ENCODE measurements around the gene ASCC1. TPM values are rescaled to one million over a fixed set of nuclear protein-coding genes. Genes with fewer than 3 reads are reported as not detected.
"Not testable (repeated sequence)": the region's sequence is repeated elsewhere in the genome, so short reads cannot be mapped to it uniquely, and the experiment has no call there.

ASCC1 gene
- polyA plus RNA-seq, 1 donor from 2014 or later: 24.8 TPM

- no peaks in the 10 kb centered on the region for H3K9me3 Mint-ChIP-seq
- H3K4me1 Mint-ChIP-seq: peaks cover 32 to 37% (median 36%) of the 10 kb centered on the region in 3 donors
- no peaks in the 10 kb centered on the region for H3K36me3 Mint-ChIP-seq
- peaks cover 2% of the 10 kb centered on the region for H3K27me3 Mint-ChIP-seq
- H3K27ac Mint-ChIP-seq: peak overlapping the region; percentile 88 to 94 (median 89)
- peak overlapping the region; percentile 79 to 96 (median 91) for H3K4me3 Mint-ChIP-seq
These were observed 2.6 kb upstream of the ASCC1 start for GRCh38 chr10:72218726-72219125.

DNA sequence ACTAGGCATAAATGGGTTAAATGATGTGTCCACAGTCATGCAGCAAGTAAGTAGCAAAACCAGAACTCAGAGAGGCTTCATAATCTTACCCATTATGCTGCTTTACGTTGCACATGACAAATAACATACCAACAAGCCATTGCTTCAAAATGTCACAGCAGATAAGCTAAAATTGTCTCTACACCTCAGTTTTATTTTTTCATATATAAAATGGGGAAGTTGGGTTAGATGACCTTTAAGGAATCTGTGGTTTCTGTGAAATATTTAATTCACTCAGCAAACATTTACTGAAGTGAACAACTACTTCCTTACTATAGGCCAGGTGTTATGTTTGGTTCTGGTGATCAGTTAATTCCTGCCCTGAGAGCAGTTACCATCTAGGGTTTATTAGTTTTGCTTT, 2.2 kb upstream of the ASCC1 start:
- Mint-ChIP-seq H3K27me3 (peaks cover 2% of the 10 kb centered on the region), H3K9me3 (no peaks in the 10 kb centered on the region), H3K36me3 (no peaks in the 10 kb centered on the region)

GRCh38 chr10:72211832-72212231, 4.2 kb downstream of the ASCC1 start:
- H3K36me3 Mint-ChIP-seq, H3K27ac Mint-ChIP-seq: not testable (repeated sequence)

More for the DNA sequence above, 2.2 kb upstream of the ASCC1 start:
- peak overlapping the region; percentile 79 to 96 (median 91) for H3K4me3 Mint-ChIP-seq
- H3K27ac Mint-ChIP-seq: peak overlapping the region; percentile 88 to 94 (median 89)
- H3K4me1 Mint-ChIP-seq: peaks cover 28 to 34% (median 32%) of the 10 kb centered on the region in 3 donors

DNA sequence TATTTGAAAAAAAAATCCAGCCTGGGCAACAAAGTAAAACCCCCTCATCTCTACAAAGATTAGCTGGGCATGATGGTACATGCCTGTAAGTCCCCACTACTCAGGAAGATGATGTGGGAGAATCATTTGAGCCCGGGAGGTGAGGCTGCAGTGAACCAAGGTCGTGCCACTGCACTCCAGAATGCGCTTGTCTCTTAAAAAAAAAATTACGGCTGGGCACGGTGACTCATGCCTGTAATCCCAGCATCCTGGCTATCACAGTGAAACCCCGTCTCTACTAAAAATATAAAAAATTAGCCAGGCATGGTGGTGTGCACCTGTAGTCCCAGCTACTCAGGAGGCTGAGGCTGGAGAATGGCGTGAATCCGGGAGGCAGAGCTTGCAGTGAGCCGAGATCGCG, 4.7 kb downstream of the ASCC1 start:
- not testable (repeated sequence) for H3K27ac Mint-ChIP-seq, H3K36me3 Mint-ChIP-seq, H3K9me3 Mint-ChIP-seq, H3K27me3 Mint-ChIP-seq, H3K4me3 Mint-ChIP-seq
- H3K4me1 Mint-ChIP-seq: peaks cover 9 to 12% (median 11%) of the 10 kb centered on the region in 3 donors

More at GRCh38 chr10:72211832-72212231, 4.2 kb downstream of the ASCC1 start:
- H3K9me3 Mint-ChIP-seq, H3K27me3 Mint-ChIP-seq, H3K4me3 Mint-ChIP-seq: not testable (repeated sequence)
- peaks cover 9 to 13% (median 13%) of the 10 kb centered on the region in 3 donors for H3K4me1 Mint-ChIP-seq

DNA sequence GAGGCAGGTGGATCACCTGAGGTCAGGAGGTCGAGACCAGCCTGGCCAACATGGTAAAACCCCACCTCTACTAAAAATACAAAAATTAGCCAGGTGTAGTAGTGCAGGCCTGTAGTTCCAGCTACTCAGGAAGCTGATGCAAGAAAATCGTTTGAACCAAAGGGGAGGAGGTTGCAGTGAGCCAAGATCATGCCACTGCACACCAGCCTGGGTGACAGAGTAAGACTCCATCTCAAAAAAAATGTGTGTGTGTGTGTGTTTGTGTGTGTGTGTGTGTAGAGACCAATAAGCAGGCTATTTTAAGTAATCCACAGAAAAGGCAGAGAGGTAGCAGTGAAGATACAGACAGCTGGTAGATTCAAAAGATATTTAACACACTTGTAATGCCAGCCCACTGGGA, 7.5 kb downstream of the ASCC1 start:
- not testable (repeated sequence) for H3K27ac Mint-ChIP-seq, H3K27me3 Mint-ChIP-seq

DNA sequence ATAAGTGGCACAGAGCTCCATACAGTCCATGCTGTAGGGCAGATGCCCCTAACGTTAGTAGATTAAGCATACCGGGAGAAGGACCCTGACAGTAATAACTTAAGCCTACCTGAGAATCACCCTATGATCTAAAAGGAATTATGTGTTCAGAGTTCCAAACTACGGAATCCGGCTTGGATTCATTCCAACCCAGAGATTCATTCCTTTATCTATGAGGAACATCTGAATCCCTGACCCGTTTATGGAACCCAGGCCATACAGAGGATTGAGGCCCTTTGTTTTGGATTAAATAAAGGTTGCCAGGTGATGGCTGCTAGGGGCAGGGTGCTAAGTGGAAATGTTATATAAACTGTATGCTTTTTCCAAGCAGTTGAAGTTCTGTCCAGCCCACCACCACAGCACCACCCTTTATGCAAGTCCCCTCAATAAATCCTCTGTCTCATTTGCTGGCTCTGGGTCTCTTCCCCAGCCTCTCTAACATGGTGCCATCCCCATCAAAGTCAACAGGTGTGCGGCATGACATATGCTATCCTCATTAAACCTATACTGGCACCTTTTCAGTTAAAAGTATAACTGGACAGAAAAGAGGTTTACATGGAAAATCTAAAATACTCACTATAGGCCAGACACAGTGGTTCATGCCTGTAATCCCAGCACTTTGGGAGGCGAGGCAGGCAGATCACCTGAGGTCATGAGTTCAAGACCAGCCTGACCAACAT, 9.4 kb downstream of the ASCC1 start:
- Mint-ChIP-seq H3K27me3 (no peaks in the 10 kb centered on the region), H3K36me3 (peaks cover 3% of the 10 kb centered on the region), H3K9me3 (no peaks in the 10 kb centered on the region), H3K4me1 (peaks cover 0 to 4% (median 2%) of the 10 kb centered on the region in 3 donors), H3K4me3 (no peak overlapping the region), H3K27ac (no peak overlapping the region)

More for the DNA sequence above, 7.5 kb downstream of the ASCC1 start:
- H3K4me3 Mint-ChIP-seq: peak overlapping the region in 1 of 4 donors; percentile 8
- not testable (repeated sequence) for H3K4me1 Mint-ChIP-seq, H3K36me3 Mint-ChIP-seq, H3K9me3 Mint-ChIP-seq

- H3K27me3 Mint-ChIP-seq: no peaks in the 10 kb centered on the region
- H3K9me3 Mint-ChIP-seq: no peaks in the 10 kb centered on the region
- no peak overlapping the region for H3K4me3 Mint-ChIP-seq
- H3K36me3 Mint-ChIP-seq: peaks cover 3% of the 10 kb centered on the region
- no peak overlapping the region for H3K27ac Mint-ChIP-seq
- H3K4me1 Mint-ChIP-seq: peaks cover 0 to 2% (median 0%) of the 10 kb centered on the region in 3 donors
These were observed 11.4 kb downstream of the ASCC1 start for GRCh38 chr10:72204724-72205123.

GRCh38 chr10:72204296-72204695, 11.8 kb downstream of the ASCC1 start:
- H3K27ac Mint-ChIP-seq: no peak overlapping the region
- no peaks in the 10 kb centered on the region for H3K27me3 Mint-ChIP-seq
- H3K4me3 Mint-ChIP-seq: no peak overlapping the region
- H3K4me1 Mint-ChIP-seq: peaks cover 0 to 2% (median 0%) of the 10 kb centered on the region in 3 donors
- no peaks in the 10 kb centered on the region for H3K9me3 Mint-ChIP-seq
- peaks cover 3% of the 10 kb centered on the region for H3K36me3 Mint-ChIP-seq

- peaks cover 0 to 2% (median 0%) of the 10 kb centered on the region in 3 donors for H3K4me1 Mint-ChIP-seq
- H3K9me3 Mint-ChIP-seq: no peaks in the 10 kb centered on the region
- no peak overlapping the region for H3K4me3 Mint-ChIP-seq
- no peaks in the 10 kb centered on the region for H3K27me3 Mint-ChIP-seq
- peaks cover 3% of the 10 kb centered on the region for H3K36me3 Mint-ChIP-seq
- no peak overlapping the region for H3K27ac Mint-ChIP-seq
These were observed 14.8 kb downstream of the ASCC1 start for GRCh38 chr10:72201293-72201692.

DNA sequence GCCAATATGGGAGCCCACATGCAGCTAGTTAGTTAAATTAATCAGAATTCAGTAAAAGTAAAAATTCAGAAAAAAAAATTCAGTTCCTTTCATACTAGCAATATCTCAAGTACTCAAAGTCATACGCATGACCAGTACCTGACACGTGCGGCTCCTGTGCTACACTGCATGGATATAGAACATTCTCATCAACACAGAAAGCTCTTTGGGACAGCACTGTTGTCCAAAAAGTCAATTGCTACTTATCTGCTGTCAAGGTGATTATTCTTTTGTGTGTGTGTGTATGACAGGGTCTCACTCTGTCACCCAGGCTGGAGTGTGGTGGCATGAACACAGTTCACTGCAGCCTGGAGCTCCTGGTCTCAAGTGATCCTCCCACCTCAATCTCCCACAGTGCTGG, 15.2 kb downstream of the ASCC1 start:
- Mint-ChIP-seq H3K27ac (no peak overlapping the region), H3K4me3 (no peak overlapping the region), H3K36me3 (peaks cover 3% of the 10 kb centered on the region), H3K4me1 (peaks cover 0 to 2% (median 0%) of the 10 kb centered on the region in 3 donors), H3K9me3 (no peaks in the 10 kb centered on the region), H3K27me3 (no peaks in the 10 kb centered on the region)

DNA sequence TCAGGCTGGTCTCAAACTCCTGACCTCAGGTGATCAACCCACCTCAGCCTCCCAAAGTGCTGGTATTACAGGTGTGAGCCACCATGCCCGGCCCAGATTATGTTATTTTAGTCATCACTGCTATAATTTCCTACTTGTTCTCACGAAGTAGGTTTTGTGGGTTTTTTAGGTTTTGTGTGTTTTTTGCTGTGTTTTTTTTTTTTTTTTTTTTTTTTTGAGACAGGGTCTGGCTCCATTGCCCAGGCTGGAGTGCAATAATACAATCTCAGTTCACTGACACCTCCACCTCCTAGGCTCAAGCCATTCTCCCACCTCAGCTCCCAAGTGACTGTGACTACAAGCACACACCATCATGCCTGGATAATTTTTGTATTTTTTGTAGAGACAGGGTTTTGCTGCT, 21.1 kb downstream of the ASCC1 start:
- peaks cover 3% of the 10 kb centered on the region for H3K36me3 Mint-ChIP-seq
- peaks cover 0 to 1% (median 0%) of the 10 kb centered on the region in 3 donors for H3K4me1 Mint-ChIP-seq
- no peak overlapping the region for H3K4me3 Mint-ChIP-seq
- H3K27ac Mint-ChIP-seq: no peak overlapping the region
- H3K27me3 Mint-ChIP-seq: no peaks in the 10 kb centered on the region
- no peaks in the 10 kb centered on the region for H3K9me3 Mint-ChIP-seq

- peaks cover 10% of the 10 kb centered on the region for H3K36me3 Mint-ChIP-seq
- H3K27ac Mint-ChIP-seq: no peak overlapping the region
- no peaks in the 10 kb centered on the region for H3K27me3 Mint-ChIP-seq
- peaks cover 0 to 13% (median 4%) of the 10 kb centered on the region in 3 donors for H3K4me1 Mint-ChIP-seq
- H3K9me3 Mint-ChIP-seq: peaks cover 0 to 6% (median 0%) of the 10 kb centered on the region in 3 donors
- H3K4me3 Mint-ChIP-seq: no peak overlapping the region
These were observed 29.1 kb downstream of the ASCC1 start for GRCh38 chr10:72186982-72187330.

GRCh38 chr10:72186258-72186981, 29.7 kb downstream of the ASCC1 start:
- H3K27me3 Mint-ChIP-seq: no peaks in the 10 kb centered on the region
- H3K9me3 Mint-ChIP-seq: peaks cover 0 to 6% (median 0%) of the 10 kb centered on the region in 3 donors
- peaks cover 10% of the 10 kb centered on the region for H3K36me3 Mint-ChIP-seq
- H3K27ac Mint-ChIP-seq: no peak overlapping the region
- no peak overlapping the region for H3K4me3 Mint-ChIP-seq
- peaks cover 0 to 12% (median 4%) of the 10 kb centered on the region in 3 donors for H3K4me1 Mint-ChIP-seq

DNA sequence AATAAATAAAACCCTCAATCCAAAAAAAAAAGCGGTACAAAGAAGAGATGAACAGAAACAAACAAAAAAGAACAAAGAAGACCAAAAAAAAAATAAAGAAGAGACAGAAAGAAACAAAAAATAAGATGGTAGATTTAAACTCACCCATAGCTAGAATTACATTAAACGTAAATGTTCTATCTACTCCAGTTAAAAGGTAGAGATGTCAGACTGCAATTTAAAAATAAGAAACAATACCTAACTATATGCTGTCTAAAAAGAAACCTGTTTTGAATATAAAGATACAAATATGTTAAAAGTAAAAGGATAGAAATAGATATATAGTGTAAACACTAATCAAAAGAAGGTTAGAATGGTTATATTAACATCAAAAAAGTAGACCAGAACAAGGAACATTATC, 31.9 kb downstream of the ASCC1 start:
- H3K4me1 Mint-ChIP-seq: peaks cover 0 to 12% (median 4%) of the 10 kb centered on the region in 3 donors
- H3K27me3 Mint-ChIP-seq: no peaks in the 10 kb centered on the region
- no peak overlapping the region for H3K4me3 Mint-ChIP-seq
- H3K9me3 Mint-ChIP-seq: peaks cover 0 to 6% (median 0%) of the 10 kb centered on the region in 3 donors
- peaks cover 16% of the 10 kb centered on the region for H3K36me3 Mint-ChIP-seq
- no peak overlapping the region for H3K27ac Mint-ChIP-seq

GRCh38 chr10:72177454-72177853, 38.6 kb downstream of the ASCC1 start:
- Mint-ChIP-seq H3K4me1 (peaks cover 9 to 16% (median 13%) of the 10 kb centered on the region in 3 donors), H3K36me3 (peaks cover 9% of the 10 kb centered on the region), H3K27me3 (no peaks in the 10 kb centered on the region), H3K4me3 (no peak overlapping the region), H3K27ac (no peak overlapping the region), H3K9me3 (no peaks in the 10 kb centered on the region)
